GM19463 (cell line): ENCODE measurements around the gene TEAD3.
A peak's percentile ranks its signal among the peaks of the same experiment; 100 is the strongest.

Experiments used
- ATAC-seq: cut with Tn5 transposase; IDR thresholded peaks from one replicate; pipeline ENCODE4 v1.9.1; 2021; ENCODE audit warnings: mild to moderate bottlenecking, moderate library complexity; ENCODE audit not compliant: unreplicated experiment

TEAD3 gene

GRCh38 chr6:35477028-35477427 is 19.9 kb downstream of the TEAD3 start:
- ATAC-seq: no peak

GRCh38 chr6:35476004-35476403 is 20.9 kb downstream of the TEAD3 start:
- no peak for ATAC-seq

- ATAC-seq: no peak
These were observed 21.3 kb downstream of the TEAD3 start for GRCh38 chr6:35475573-35475972.

GRCh38 chr6:35474942-35475570 is 21.8 kb downstream of the TEAD3 start:
- ATAC-seq: no peak

GRCh38 chr6:35474131-35474941 is 22.5 kb downstream of the TEAD3 start:
- no peak for ATAC-seq

- ATAC-seq: no peak
These were observed 23.1 kb downstream of the TEAD3 start for GRCh38 chr6:35473850-35474130.

GRCh38 chr6:35473075-35473849 is 23.6 kb downstream of the TEAD3 start:
- ATAC-seq: no peak

- no peak for ATAC-seq
These were observed 25.0 kb downstream of the TEAD3 start for GRCh38 chr6:35471836-35472345.

GRCh38 chr6:35470663-35471120 is 26.2 kb downstream of the TEAD3 start:
- ATAC-seq: no peak

GRCh38 chr6:35469751-35470662 is 26.9 kb downstream of the TEAD3 start:
- no peak for ATAC-seq

GRCh38 chr6:35468980-35469750 is 27.7 kb downstream of the TEAD3 start:
- no peak for ATAC-seq

GRCh38 chr6:35468181-35468979 is 28.5 kb downstream of the TEAD3 start, which contains the start of gene RPL10A:
Gene RPL10A (plus strand): TSS chr6:35468401. CDS start chr6:35468435, 34 bp downstream.
- ATAC-seq: peak; percentile 82

- ATAC-seq: no peak
These were observed 31.2 kb downstream of the TEAD3 start for GRCh38 chr6:35465646-35466045.

- no peak for ATAC-seq
These were observed 33.6 kb downstream of the TEAD3 start for GRCh38 chr6:35463292-35463691.

GRCh38 chr6:35461270-35461669 is 35.6 kb downstream of the TEAD3 start:
- no peak for ATAC-seq

- ATAC-seq: no peak
These were observed 39.0 kb downstream of the TEAD3 start for GRCh38 chr6:35457907-35458306.

- no peak for ATAC-seq
These were observed 42.3 kb downstream of the TEAD3 start for GRCh38 chr6:35454391-35455110.

- ATAC-seq: no peak
These were observed 43.6 kb downstream of the TEAD3 start for GRCh38 chr6:35453236-35453635.
